HG03025 (cell line): ENCODE measurements around the gene SIL1.
"Not testable (repeated sequence)": the region's sequence is repeated elsewhere in the genome, so short reads cannot be mapped to it uniquely, and the experiment has no call there.

ENCODE experiments used
- ATAC-seq: cut with Tn5 transposase; IDR thresholded peaks from one replicate; pipeline ENCODE4 v1.9.1; 2021; ENCODE audit warnings: mild to moderate bottlenecking, moderate library complexity; ENCODE audit not compliant: unreplicated experiment, low FRiP score

SIL1 gene

DNA sequence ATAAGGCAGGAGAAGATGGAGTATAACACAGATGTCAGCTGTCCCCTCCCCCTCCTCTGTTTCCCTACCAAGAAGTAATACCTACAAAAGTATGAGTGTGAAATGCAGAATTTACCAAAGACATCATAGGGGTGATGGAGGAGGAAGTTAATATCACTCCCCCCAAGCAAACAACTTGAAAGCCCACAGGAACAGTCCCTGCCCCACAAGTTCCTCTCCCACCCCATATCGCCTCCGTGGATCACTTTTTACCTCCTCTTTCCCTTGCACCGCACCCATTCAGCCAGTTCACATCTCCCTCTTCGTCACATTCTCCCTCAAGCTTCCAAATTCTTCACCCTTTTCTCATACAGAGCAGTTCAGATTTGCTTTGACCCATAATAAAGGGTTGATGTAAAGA, 7.0 kb upstream of the SIL1 start:
- no peak for ATAC-seq

DNA sequence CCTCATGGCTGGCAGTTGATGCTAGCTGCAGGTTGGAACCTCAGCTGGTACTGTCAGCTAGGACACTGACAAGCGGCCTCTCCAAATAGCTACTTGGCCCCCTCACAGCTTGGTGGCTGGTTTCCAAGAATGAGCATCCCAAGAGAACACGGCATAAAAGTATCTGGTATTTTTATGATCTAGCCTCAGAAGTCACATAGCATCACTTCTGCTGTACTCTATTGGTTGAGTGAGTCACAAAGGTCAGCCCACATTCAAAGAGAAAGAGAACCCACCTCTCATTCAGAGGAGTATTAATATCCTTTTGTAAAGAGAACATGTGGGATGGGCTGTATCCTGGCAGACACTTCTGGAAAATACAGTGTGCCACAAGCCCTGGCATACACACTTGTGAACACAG, 6.0 kb upstream of the SIL1 start:
- ATAC-seq = no peak

DNA sequence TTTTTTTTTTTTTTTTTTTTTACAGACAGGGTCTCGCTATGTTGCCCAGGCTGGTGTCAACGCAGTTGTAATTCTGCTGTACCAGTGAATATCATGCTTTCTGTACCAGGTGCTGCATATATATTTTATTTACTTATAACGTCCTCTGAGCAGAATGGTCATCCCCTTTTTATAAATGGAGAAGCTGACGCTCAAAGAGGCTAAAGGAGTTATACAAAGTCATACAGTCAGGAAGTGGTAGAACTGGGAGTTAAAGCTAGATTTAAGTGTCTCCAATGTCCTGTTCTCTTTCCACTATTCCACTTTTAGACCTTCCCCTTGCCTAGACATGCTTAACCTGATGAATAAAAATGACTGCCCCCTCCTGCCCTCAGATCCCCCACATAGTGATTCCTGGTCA, 1.2 kb upstream of the SIL1 start:
- no peak for ATAC-seq

DNA sequence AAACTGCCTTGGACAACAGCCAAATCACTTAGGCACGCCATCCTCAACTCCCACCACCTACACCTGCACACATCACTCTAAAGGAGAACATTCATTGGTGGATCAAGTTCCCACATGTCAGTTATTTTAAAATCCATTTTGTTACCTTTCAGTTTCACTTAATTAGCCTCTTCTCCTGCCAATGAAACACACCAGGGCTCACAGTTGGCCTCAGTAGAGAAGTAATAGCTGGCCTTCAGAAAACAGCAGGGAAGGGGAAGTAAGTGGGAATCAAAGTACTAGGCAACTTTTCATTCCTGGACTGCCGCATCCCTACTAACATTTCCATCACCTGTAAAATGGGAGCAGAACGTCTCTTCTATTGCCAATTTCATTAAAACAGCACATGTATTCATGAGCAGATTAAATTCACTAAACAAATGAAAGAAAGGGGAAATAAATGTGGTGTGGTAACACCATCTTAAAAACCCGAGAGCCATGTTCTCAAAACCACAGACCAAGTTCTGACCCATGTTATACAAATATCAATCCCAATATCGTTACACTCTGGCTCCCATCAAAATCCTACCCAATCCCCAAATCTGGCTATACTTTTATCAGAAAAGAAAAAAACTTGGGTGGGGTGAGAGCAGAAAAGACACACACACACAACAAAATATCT, 1.7 kb downstream of the SIL1 start:
- ATAC-seq = no peak

DNA sequence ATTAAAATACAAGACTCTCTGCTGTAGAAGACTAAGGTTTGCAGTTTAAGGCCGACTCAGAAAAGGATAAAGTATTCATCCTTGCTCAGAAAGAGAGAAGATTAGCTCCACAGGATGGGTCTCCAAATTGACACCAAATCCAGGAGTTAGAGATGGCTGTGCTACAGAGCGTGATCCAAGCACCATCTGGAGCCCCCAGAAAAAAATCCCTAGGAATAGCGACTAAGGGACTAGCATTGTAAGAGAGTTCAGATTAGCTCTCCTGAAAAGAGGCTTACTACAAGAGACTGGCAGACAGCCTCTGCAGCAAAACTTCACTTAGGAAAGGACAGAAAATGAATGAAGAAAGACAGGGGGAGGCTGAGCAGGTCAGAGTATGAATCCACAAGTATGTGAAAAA, 3.7 kb downstream of the SIL1 start:
- no peak for ATAC-seq

DNA sequence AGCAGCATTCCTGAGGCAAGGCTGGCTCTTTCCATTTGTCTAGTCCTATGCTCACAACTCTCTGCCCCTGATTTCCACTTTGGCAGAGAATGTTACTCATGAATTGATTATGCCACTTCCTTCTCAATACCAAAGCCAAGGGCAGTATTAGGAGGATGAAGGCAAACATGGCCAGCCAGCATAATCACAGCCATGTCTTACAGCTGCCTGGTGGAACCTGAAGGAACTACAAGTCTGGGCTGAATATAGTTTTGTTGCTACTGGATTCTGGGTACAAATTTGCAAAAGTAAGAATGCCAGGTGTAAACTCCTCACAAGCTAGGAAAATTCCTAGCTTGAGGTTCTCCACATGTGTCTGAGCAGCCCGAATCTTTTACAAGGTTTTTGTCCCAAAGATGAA, 4.2 kb downstream of the SIL1 start:
- ATAC-seq = no peak

DNA sequence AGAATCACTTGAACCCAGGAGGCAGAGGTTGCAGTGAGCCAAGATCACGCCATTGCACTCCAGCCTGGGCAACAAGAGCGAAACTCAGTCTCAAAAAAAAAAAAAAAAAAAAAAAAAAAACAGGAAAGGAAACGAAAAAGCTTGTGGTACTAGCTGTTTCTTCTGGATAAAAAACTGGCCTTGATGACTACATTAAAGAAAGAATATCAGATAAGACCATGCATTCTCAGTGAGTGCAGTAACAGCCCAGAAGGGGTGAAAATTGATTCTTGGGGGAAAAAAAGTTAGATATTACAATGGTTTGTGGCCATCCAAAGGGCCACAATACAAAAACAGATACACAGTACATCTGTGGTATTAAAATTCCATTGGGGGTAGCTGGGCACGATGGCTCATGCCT, 5.3 kb downstream of the SIL1 start:
- ATAC-seq = not testable (repeated sequence)

DNA sequence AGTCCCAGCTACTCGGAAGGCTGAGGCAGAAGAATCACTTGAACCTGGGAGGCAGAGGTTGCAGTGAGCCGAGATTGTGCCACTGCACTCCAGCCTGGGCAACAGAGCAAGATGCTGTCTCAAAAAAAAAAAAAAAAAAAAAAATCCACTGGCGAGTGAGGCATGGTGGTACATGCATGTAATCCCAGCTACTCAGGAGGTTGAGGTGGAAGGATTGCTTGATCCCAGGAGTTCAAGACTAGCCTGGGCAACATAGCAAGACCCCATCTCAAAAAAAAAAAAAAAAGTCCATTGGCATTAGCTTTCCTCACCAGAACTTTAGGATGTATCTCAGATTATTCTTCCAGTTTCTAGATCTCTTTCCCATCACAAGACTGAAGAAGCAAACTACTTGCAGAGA, 6.2 kb downstream of the SIL1 start:
- ATAC-seq = not testable (repeated sequence)

DNA sequence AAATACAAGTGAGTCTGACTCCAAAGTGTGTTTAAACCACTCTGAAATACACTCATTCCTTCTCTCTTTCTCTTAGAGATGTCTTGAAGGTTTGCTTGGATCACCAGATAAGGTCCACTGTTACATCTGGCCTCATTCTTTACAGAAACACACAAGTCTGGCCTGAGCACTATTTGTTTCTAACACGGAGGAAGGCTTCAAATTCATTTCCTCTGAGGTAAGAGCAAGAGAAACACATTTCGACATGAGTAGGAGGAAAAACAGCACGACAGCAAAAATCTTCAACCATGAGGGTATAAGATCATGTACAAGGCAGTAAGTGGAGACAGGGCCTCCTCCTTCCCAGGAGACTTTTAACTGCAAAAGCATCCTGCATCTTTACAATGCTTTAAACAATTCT, 8.0 kb downstream of the SIL1 start:
- no peak for ATAC-seq

DNA sequence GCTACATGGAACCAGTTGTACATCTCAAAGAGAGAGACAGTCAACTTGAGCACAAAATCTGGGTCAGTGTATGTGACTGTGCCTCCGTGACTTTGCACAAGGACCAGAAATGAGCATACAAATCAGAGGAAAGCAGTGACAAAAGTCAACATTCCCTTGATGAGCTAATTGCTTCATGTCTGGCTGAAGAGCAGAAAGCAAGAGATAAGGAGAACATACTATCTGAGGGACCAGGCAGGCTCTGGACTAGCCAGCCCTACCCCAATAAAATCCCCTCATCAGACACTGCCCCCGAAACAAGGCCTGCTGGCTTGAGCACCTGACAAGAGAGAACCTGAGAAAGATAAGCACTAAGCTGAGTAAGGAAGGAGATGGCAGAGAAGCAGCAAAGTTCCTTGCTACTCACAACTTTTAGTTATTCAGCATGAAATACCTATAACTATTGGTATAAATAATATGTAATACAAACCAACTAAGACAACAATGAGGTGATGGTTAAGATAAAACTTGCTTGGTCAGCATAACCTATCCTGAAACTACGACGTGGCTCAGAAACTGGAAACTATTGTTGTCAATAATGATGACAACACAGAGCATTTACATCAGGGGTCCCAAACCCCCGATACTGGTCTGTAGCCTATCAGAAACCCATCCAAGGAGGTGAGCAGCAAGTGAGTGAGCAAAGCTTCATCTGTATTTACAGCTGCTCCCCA, 9.5 kb downstream of the SIL1 start:
- no peak for ATAC-seq

DNA sequence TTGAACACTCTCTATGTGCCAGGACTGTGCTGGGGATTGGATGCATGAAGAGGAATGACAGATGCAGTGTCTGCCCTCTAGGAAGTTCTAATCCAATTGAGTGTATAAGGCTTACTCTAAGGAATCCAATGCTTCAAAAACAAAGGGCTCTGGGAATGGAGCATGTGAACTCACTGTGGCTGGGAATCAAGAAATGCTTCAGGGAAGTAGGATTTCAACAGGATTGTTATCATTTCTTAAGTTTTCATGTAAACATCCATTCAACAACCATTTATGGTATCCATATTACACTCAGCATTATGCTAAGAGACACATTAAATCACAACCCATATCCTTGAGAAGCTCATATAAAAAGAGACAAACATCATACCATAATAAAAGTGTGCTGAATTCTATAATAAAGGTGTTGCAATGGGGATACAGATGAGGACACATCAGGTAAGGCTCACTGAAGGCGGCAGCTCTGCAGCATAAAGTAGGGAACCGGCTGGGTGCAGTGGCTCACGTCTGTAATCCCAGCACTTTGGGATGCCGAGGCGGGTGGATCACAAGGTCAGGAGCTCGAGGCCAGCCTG, 11.3 kb downstream of the SIL1 start:
- ATAC-seq = no peak

DNA sequence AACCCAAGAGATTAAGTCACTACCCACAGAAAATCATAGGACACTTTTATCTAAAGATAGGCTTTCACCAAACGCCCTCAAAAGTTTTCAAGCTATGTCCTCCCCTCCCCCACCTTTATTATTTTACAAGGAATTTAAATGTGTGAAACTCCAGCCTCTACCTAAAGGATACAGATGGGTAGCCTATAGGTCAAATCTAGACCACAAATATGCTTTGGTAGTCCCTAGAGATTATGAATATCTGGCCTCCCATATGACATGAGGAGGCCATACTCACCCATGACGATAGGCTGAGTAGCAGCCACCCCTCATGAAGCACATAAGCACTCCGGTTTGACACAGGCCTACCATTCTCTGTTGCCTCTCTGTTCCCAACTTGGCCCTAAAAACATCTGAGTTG, 11.9 kb downstream of the SIL1 start:
- no peak for ATAC-seq

DNA sequence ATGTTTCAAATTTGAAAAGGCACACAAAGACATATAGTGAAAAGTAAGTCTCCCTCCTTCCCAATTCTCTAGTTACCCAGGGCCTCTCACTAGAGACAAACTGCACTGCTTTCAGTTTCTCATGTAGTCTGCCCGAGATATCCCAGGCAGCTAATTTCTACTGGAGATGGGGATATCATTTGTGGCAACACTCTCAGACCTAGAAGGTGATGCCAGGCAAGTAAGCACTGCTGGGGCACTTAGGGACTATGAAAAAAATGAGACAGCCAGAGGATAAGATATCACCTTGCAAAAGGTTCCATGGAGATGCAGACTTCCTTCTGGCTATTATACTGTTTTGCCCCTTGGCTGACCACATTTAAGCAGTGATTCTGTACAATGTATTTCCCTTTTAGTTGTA, 12.6 kb downstream of the SIL1 start:
- no peak for ATAC-seq

DNA sequence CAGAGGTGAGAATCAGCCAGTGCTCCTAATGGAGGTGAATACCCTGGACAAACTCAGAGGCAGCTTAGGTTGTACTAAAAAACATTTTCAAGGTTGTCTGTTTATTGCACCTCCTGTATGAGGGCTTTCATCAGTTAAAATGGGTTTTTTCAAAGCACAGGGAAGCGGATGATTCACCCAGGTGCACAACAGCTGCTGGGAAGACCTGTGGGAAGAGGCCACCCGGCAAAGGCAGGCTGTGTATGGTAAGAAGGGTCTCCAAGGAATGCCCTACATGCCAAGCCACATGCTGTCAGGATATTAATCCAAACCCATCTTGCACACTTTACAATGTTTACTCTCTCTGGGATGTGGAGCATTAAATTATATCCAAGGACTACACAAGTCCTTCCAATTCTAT, 14.7 kb downstream of the SIL1 start:
- ATAC-seq = no peak

DNA sequence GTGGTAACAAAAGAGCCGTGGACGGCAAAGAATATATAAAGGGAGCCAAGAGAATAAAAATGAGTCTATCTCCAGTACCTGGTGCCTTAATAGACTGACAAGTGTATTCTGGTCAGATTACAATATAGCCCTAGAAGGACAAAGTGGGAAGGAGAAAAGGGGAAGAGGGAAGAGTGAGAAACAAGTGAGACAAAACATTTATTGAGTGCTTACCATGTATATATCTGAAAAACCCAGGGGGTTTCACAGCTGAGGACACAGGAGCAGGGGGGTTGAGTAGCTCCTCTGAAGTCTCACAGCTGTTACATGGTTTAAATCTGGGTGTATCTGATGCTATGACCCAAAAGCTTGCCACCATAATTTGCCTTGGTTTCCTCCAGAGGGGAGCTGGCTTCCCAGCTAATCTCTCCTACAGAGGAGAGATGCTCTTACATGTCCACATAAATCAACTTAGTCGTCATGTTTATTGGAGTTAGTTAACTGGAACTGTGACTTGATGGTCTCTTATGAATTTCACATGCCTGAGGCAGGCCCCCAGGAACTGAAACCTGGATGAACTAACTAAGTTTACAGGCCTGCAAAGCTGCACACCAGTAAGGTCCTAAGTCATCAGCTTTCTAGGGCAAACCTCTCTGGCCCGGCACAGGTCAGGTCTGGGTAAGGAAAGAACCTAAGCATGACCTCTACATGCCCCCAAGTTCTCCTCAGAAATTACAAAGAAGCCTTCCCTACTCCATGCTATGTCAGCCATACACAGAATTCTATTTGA, 15.5 kb downstream of the SIL1 start:
- no peak for ATAC-seq

DNA sequence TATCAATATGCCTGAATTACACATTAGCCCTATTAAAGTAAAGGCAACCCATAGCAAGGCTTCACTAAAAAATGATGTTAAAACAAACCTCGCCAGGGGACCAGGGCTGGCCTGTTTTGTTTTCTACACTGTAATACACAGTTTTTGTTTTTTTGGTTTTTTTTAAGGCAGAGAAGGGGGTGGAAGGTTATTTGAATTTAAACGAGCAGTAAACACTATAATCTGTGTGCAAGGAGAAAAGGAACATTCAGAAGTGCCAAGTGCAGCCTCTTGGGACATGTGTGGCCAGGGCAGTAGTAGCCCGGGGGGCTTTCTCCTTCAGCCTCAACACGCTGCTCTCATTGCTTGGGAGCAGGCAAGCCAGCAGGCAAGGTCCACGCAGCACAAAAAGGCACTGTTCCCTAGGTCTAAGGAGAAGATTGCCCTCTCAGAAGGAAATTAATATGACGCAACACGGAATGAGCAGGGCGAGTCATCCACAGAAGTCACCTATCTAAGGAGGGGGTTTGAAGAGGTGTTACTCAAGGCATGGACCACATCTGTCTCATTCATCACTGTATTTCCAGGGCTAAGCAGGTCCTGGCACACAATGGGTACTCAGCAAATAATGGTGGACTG, 16.2 kb downstream of the SIL1 start:
- no peak for ATAC-seq

DNA sequence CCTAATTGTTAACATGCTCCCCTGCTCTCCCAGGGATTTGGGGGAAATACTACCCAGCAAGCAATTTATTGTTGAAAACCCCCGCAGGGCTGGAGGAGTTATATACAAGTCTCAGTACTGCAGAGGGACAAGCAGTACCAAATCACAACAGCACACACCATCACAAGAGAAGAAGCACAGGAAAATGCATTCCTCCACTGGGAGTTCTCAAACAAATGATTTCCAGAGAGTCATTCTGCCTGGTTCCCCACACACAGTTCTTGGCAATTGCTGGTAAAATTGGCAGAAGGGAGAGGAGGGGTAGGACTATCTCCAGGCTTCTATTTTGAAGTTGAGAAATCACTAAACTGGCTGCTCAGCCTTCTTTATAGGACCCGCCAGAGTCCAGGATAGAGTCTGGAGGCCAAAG, 16.8 kb downstream of the SIL1 start:
- ATAC-seq = no peak

DNA sequence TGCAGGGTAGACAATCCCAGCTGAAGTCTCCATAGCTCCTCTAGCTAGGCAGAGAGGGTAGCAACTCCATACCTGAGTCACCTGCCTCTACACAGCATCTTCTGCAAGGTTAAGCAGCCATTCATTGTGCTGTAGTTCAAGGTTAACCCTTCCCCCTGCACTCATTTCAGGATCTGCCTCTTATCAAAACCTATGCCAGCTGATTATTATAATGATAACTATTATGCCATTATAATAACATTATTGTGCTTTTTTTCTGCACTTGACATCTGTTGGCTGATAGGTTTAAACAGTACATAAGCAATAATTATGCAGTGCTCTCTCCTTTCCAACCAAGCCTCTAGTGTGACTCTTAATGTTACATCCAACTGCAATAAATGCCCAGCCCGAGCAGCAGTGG, 17.3 kb downstream of the SIL1 start:
- ATAC-seq = no peak

DNA sequence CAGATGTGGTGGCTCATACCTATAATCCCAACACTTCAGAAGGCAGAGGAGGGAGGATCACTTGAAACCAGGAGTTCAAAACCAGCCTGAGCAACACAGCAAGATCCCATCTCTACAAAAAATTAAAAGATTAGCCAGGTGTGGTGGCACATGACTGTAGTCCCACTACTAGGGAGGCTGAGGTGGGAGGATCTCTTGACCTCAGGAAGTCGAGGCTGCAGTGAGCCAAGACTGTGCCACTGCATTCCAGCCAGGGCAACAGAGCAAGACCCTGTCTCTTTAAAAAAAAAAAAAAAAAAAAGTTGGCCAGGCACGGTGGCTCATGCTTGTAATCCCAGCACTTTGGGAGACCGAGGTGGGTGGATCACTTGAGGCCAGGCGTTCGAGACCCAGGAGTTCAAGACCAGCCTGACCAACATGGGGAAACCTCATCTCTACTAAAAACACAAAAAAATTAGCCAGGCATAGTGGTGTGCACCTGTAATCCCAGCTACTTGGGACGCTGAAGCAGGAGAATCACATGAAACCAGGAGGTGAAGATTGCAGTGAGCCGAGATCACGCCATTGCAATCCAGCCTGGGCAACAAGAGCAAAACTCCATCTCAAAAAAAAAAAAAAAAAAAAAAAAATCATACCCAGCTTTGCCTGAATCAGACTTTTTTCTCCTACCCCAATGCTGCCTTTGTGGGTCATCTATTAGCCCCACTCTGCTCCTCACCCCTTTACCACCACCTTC, 18.2 kb downstream of the SIL1 start:
- not testable (repeated sequence) for ATAC-seq

DNA sequence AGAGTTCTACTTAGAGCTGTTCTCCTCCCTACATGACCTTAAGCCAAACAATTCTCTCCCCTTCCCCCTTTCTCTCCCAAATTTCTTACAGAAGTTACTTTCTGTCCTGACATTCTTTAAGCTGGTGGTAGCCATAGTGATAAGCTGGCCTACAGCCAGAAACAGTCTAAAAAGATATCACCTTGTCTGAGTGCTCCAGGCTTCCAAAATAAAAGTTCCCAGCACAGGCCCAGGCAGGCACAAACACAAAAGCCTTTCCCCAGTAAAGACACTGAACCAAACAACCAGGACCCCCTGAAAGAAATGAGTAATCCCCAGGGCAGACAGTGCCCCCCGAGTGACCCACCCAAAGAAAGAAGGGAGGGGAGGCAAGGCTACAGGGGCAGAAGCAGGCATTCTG, 19.2 kb downstream of the SIL1 start:
- ATAC-seq = no peak
